ENCODE data around the gene H2BK1. TPM values are rescaled to one million over a fixed set of nuclear protein-coding genes. Genes with fewer than 3 reads are reported as not detected.

Gene H2BK1
- total RNA-seq, 1 experiment from 2014 or later = not detected

DNA sequence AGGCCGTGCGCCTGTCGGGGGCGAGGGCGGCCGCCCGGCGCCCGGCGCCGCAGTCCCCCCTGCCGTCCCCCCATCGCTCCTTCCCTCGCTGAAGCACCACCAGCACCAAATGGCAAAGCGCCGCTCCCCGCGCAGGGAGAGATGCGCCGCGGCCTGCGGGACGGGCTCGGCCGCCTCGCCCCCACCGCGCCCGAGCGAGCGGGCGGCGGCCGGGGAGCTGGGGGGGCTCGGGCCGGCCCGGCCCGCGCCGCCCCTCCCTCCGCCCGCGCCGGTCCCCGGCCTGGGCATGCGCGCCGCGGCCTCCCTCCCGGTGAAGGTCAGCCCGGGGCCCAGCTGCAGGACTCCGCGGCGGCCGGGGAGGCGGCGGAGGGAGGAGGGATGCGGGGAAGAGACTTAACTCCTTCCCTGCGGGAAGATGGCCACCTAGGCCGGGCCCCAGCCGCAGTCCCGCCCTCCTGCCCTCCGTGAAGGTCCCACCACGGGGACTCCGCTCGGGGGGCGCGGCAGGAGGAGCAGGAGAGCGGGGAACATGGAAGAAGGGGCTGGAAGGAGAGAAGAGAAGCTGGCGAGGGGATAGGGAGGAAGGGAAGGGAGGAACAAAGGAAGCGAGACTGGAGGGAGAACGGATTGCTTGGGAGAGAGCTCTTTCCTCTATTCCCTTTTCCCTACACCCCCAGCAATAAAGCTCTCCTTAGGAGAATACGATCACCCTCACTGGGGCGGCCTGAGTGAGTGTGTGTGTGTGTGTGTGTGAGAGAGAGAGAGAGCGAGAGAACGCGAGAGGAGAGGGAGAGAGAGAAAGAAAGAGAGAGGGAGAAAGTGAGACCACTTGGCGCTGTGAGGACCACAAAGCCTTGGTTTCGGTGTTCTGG, 41.6 kb upstream of the H2BK1 start:
- Histone ChIP-seq H3K4me1 (ENCODE audit: control insufficient read depth, insufficient read depth, low read length) (peaks cover 34% of the 10 kb centered on the region), H3K27me3 (ENCODE audit: control insufficient read depth, insufficient read depth, low read length) (no peaks in the 10 kb centered on the region), H3K27ac (ENCODE audit: low read length) (peak overlapping the region; percentile 83), H3K4me3 (ENCODE audit: low read depth in 2 of 2, low read length in 2 of 2) (peak overlapping the region; percentile 56 to 67), H3K9me3 (ENCODE audit: control insufficient read depth, insufficient read depth, low read depth, low read length) (no peaks in the 10 kb centered on the region), H3K36me3 (ENCODE audit: control insufficient read depth, insufficient read depth, low read length) (no peaks in the 10 kb centered on the region)
- in situ Hi-C loops (cut with HindIII; ENCODE audit: low pct_unique_long_range_greater_than_20kb, low sequenced_read_pairs) (no loop called here), intact Hi-C loops (cut with micrococcal nuclease; ENCODE audit: unreplicated experiment) (loop anchor here (5.0 kb wide), 1 partner anchor 50 kb away; no protein-coding TSS in a partner anchor)
- ChIA-PET POLR2A (interaction anchor here (0.6 to 0.7 kb wide), 3 partner anchors 11 to 38 kb away, joined by 3 read pairs; partner anchors contain the start of gene ABCF2), CTCF (interaction anchor here (0.6 kb wide), 1 partner anchor 95 kb away, joined by 3 read pairs; no protein-coding TSS in a partner anchor)
- TF ChIP-seq SIN3A (IDR thresholded peaks at IDR 0.05; ENCODE audit: borderline replicate concordance, insufficient read depth, low read depth, low read length) = peak; percentile 42; the same call in 1 of the 2 replicates
- TF ChIP-seq, protein P1, sequence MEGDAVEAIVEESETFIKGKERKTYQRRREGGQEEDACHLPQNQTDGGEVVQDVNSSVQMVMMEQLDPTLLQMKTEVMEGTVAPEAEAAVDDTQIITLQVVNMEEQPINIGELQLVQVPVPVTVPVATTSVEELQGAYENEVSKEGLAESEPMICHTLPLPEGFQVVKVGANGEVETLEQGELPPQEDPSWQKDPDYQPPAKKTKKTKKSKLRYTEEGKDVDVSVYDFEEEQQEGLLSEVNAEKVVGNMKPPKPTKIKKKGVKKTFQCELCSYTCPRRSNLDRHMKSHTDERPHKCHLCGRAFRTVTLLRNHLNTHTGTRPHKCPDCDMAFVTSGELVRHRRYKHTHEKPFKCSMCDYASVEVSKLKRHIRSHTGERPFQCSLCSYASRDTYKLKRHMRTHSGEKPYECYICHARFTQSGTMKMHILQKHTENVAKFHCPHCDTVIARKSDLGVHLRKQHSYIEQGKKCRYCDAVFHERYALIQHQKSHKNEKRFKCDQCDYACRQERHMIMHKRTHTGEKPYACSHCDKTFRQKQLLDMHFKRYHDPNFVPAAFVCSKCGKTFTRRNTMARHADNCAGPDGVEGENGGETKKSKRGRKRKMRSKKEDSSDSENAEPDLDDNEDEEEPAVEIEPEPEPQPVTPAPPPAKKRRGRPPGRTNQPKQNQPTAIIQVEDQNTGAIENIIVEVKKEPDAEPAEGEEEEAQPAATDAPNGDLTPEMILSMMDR (IDR thresholded peaks at IDR 0.05) = no peak
- ATAC-seq (peak; percentile 58), DNase-seq (ENCODE audit: low read depth, low spot score) (no peak)
- no TSS peak for BruUV-seq (replicated peaks)

DNA sequence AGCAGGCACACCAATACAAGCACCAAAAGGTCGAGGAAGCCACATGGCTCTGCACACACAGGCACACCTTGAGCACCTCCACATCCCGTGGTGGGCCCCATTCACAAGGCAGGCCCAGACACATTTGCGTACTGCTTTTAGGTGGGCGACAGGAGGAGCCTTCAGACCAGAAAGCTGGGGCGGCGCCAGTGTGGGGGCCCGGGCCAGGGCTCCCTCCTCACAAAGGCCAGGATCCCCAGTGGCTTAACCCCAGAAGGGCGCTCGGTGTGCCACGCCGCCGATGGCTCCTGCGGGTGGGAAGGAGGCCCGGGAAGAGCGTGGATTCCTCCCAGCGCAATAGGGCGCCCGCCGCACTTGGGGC, 41.0 kb upstream of the H2BK1 start:
- Histone ChIP-seq H3K4me3 (ENCODE audit: low read depth in 2 of 2, low read length in 2 of 2) (peak overlapping the region; percentile 26 to 56), H3K27ac (ENCODE audit: low read length) (0 out of 2 replicates have a peak overlapping the region, but pooled peaks have one; percentile 40), H3K36me3 (ENCODE audit: control insufficient read depth, insufficient read depth, low read length) (no peaks in the 10 kb centered on the region), H3K4me1 (ENCODE audit: control insufficient read depth, insufficient read depth, low read length) (peaks cover 40% of the 10 kb centered on the region), H3K9me3 (ENCODE audit: control insufficient read depth, insufficient read depth, low read depth, low read length) (no peaks in the 10 kb centered on the region), H3K27me3 (ENCODE audit: control insufficient read depth, insufficient read depth, low read length) (no peaks in the 10 kb centered on the region)
- TF ChIP-seq POLR2AphosphoS5 (IDR thresholded peaks at IDR 0.05; ENCODE audit: low read depth, low read length) = no peak
- TF ChIP-seq TCF7L2 (IDR thresholded peaks at IDR 0.05; ENCODE audit: low read depth, low read length) = no peak
- TF ChIP-seq, protein P2, sequence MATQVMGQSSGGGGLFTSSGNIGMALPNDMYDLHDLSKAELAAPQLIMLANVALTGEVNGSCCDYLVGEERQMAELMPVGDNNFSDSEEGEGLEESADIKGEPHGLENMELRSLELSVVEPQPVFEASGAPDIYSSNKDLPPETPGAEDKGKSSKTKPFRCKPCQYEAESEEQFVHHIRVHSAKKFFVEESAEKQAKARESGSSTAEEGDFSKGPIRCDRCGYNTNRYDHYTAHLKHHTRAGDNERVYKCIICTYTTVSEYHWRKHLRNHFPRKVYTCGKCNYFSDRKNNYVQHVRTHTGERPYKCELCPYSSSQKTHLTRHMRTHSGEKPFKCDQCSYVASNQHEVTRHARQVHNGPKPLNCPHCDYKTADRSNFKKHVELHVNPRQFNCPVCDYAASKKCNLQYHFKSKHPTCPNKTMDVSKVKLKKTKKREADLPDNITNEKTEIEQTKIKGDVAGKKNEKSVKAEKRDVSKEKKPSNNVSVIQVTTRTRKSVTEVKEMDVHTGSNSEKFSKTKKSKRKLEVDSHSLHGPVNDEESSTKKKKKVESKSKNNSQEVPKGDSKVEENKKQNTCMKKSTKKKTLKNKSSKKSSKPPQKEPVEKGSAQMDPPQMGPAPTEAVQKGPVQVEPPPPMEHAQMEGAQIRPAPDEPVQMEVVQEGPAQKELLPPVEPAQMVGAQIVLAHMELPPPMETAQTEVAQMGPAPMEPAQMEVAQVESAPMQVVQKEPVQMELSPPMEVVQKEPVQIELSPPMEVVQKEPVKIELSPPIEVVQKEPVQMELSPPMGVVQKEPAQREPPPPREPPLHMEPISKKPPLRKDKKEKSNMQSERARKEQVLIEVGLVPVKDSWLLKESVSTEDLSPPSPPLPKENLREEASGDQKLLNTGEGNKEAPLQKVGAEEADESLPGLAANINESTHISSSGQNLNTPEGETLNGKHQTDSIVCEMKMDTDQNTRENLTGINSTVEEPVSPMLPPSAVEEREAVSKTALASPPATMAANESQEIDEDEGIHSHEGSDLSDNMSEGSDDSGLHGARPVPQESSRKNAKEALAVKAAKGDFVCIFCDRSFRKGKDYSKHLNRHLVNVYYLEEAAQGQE (IDR thresholded peaks at IDR 0.05; ENCODE audit: insufficient read depth in 1 of 2, low read depth in 2 of 2, low read length in 1 of 2) = no peak
- no peak for TF ChIP-seq SIN3A (IDR thresholded peaks at IDR 0.05; ENCODE audit: borderline replicate concordance, insufficient read depth, low read depth, low read length)
- TF ChIP-seq, protein P1 (IDR thresholded peaks at IDR 0.05) = no peak
- BruUV-seq (replicated peaks) = no TSS peak
- DNase-seq (ENCODE audit: low read depth, low spot score) = no peak
- ATAC-seq = no peak
- intact Hi-C loops (cut with micrococcal nuclease; ENCODE audit: unreplicated experiment) = loop anchor here (5.0 kb wide), 1 partner anchor 51 kb away; no protein-coding TSS in a partner anchor
- ChIA-PET POLR2A (interaction anchor here (0.6 kb wide), 2 partner anchors 24 to 37 kb away, joined by 3 read pairs; partner anchors contain the start of gene ABCF2), CTCF (no interaction called here)
- in situ Hi-C loops (cut with HindIII; ENCODE audit: low pct_unique_long_range_greater_than_20kb, low sequenced_read_pairs) = no loop called here

Measured in Panc1 (cell line).